ENCODE measurements around the gene CAMTA1.

The CAMTA1 gene

GRCh38 chr1:7505771-7506453 lies 720.7 kb downstream of the CAMTA1 start:
- FAIRE-seq (no peak), DNase-seq (ENCODE audit: low spot score) (no peak)

- DNase-seq (ENCODE audit: low spot score), result no peak
- FAIRE-seq, result no peak
Observed at GRCh38 chr1:7506454-7507284, 721.4 kb downstream of the CAMTA1 start.

- FAIRE-seq (no peak), DNase-seq (ENCODE audit: low spot score) (no peak)
Observed at GRCh38 chr1:7507285-7508019, 722.2 kb downstream of the CAMTA1 start.

GRCh38 chr1:7508052-7508933 lies 723.0 kb downstream of the CAMTA1 start:
- DNase-seq (ENCODE audit: low spot score) (peak; percentile 29), FAIRE-seq (no peak)

GRCh38 chr1:7508934-7509519 lies 723.8 kb downstream of the CAMTA1 start:
- DNase-seq (ENCODE audit: low spot score) (no peak), FAIRE-seq (no peak)

- no peak for FAIRE-seq
Observed at GRCh38 chr1:7509598-7509997, 724.3 kb downstream of the CAMTA1 start.

GRCh38 chr1:7510389-7510931 lies 725.2 kb downstream of the CAMTA1 start:
- FAIRE-seq (no peak), DNase-seq (ENCODE audit: low spot score) (no peak)

More at GRCh38 chr1:7509598-7509997, 724.3 kb downstream of the CAMTA1 start:
- DNase-seq (ENCODE audit: low spot score), result no peak

- FAIRE-seq (no peak), DNase-seq (ENCODE audit: low spot score) (no peak)
Observed at GRCh38 chr1:7511381-7511780, 726.1 kb downstream of the CAMTA1 start.

GRCh38 chr1:7513081-7513480 lies 727.8 kb downstream of the CAMTA1 start:
- DNase-seq (ENCODE audit: low spot score) (peak; percentile 6), FAIRE-seq (no peak)

- no peak for DNase-seq (ENCODE audit: low spot score)
- no peak for FAIRE-seq
Observed at GRCh38 chr1:7515175-7515574, 729.9 kb downstream of the CAMTA1 start.

GRCh38 chr1:7515904-7516303 lies 730.6 kb downstream of the CAMTA1 start:
- FAIRE-seq (no peak), DNase-seq (ENCODE audit: low spot score) (no peak)

GRCh38 chr1:7516341-7516740 lies 731.1 kb downstream of the CAMTA1 start:
- DNase-seq (ENCODE audit: low spot score), result no peak
- FAIRE-seq, result no peak

GRCh38 chr1:7516929-7517328 lies 731.7 kb downstream of the CAMTA1 start:
- FAIRE-seq (no peak), DNase-seq (ENCODE audit: low spot score) (no peak)

GRCh38 chr1:7517611-7518330 lies 732.5 kb downstream of the CAMTA1 start:
- FAIRE-seq (no peak), DNase-seq (ENCODE audit: low spot score) (no peak)

- DNase-seq (ENCODE audit: low spot score) (no peak), FAIRE-seq (no peak)
Observed at GRCh38 chr1:7518411-7518810, 733.2 kb downstream of the CAMTA1 start.

GRCh38 chr1:7519181-7519860 lies 734.1 kb downstream of the CAMTA1 start:
- DNase-seq (ENCODE audit: low spot score) (no peak), FAIRE-seq (no peak)

- DNase-seq (ENCODE audit: low spot score) (no peak), FAIRE-seq (no peak)
Observed at GRCh38 chr1:7519861-7520395, 734.7 kb downstream of the CAMTA1 start.

GRCh38 chr1:7520496-7520895 lies 735.2 kb downstream of the CAMTA1 start:
- FAIRE-seq (no peak), DNase-seq (ENCODE audit: low spot score) (no peak)
